Uterus (tissue), 2 donors: ENCODE measurements around the gene TANGO2.

Source experiments
- CTCF ChIP-seq, 4 experiments: fragments of 200-600 bp in 2 of 4; fragments of 450-650 bp in 2 of 4; sonication (generic) in 2 of 4; IDR thresholded peaks; one replicate each; pipeline ENCODE4 v1.5.1; 2016 to 2019; ENCODE audit warnings: antibody characterized with exemption in 4 of 4, mild to moderate bottlenecking in 2 of 4, moderate library complexity in 1 of 4
- POLR2A ChIP-seq, 2 donors: fragments of 450-650 bp; IDR thresholded peaks; one replicate each; pipeline ENCODE4 v1.6.1; 2016; ENCODE audit warnings: antibody characterized with exemption in 2 of 2, mild to moderate bottlenecking in 1 of 2, moderate library complexity in 1 of 2

- TF ChIP-seq CTCF (IDR thresholded peaks at IDR 0.05) = no peak
- no peak for TF ChIP-seq POLR2A (IDR thresholded peaks at IDR 0.05)
Observed at GRCh38 chr22:20091690-20092476, 71.0 kb downstream of the TANGO2 start.
